DMS53 treated with DMSO at 0.1 percent for 48 hours (cell line): Measurements from ENCODE around the gene RNF144A.

Experiments
- DNase-seq: peaks from one replicate; lab custom pipeline; 2025; ENCODE audit not compliant: unreplicated experiment; lab: John Stamatoyannopoulos, UW

The RNF144A gene

GRCh38 chr2:7071154-7071553 lies 153.9 kb downstream of the RNF144A start:
- no peak for DNase-seq

- DNase-seq, result no peak
Measured at GRCh38 chr2:7071916-7072556, 154.8 kb downstream of the RNF144A start.

- DNase-seq, result no peak
Measured at GRCh38 chr2:7073901-7074300, 156.7 kb downstream of the RNF144A start.

GRCh38 chr2:7075834-7076233 lies 158.6 kb downstream of the RNF144A start:
- no peak for DNase-seq

- no peak for DNase-seq
Measured at GRCh38 chr2:7077660-7078267, 160.6 kb downstream of the RNF144A start.

GRCh38 chr2:7083580-7084509 lies 166.6 kb downstream of the RNF144A start:
- peak; percentile 25 for DNase-seq

GRCh38 chr2:7084601-7085000 lies 167.4 kb downstream of the RNF144A start:
- DNase-seq, result no peak

- DNase-seq, result no peak
Measured at GRCh38 chr2:7089284-7089683, 172.1 kb downstream of the RNF144A start.

- DNase-seq, result no peak
Measured at GRCh38 chr2:7089898-7090510, 172.8 kb downstream of the RNF144A start.

- no peak for DNase-seq
Measured at GRCh38 chr2:7093376-7093775, 176.2 kb downstream of the RNF144A start.
